Stomach (tissue), 9 donors: ENCODE results near the gene FATE1. TPM values are rescaled to one million over a fixed set of nuclear protein-coding genes. Genes with fewer than 3 reads are reported as not detected.

ENCODE experiments used
- DNase-seq, 2 donors: peaks; one replicate each; pipeline versions ENCODE4 v3.0.0 to v3.0.0-alpha.2; 2013 to 2019
- H3K27ac ChIP-seq, 5 donors: fragments of 200-600 bp in 4 of 5; sonication (generic) in 4 of 5; one replicate each; pipeline ENCODE4 v1.5.1; 2013 to 2019; ENCODE audit warnings: mild to moderate bottlenecking in 1 of 5, moderate library complexity in 1 of 5
- H3K27me3 ChIP-seq, 3 donors: fragments of 200-600 bp; sonication (generic); one replicate each; pipeline ENCODE4 v1.5.1; 2017 to 2019; ENCODE audit warnings: mixed run types in 1 of 3
- H3K36me3 ChIP-seq, 4 donors: fragments of 200-600 bp; sonication (generic); 1 replicate in 3 of 4; 2 replicates in 1 of 4; pipeline ENCODE4 v1.5.1; 2016 to 2019
- H3K4me1 ChIP-seq, 4 donors: fragments of 200-600 bp; sonication (generic); one replicate each; pipeline ENCODE4 v1.5.1; 2016 to 2019
- H3K4me3 ChIP-seq, 4 donors: fragments of 200-600 bp; sonication (generic) in 3 of 4; one replicate each; pipeline ENCODE4 v1.5.1; 2016 to 2019; ENCODE audit warnings: mild to moderate bottlenecking in 1 of 4
- H3K9me3 ChIP-seq, 4 donors: fragments of 200-600 bp; sonication (generic); one replicate each; pipeline ENCODE4 v1.5.1; 2016 to 2019
- EP300 ChIP-seq: sonication (generic); formaldehyde crosslinking; IDR thresholded peaks from one replicate; pipeline ENCODE4 v1.6.1; 2017; ENCODE audit warnings: antibody characterized with exemption
- POLR2A ChIP-seq, 4 donors: fragments of 450-650 bp; IDR thresholded peaks; one replicate each; pipeline ENCODE4 v1.6.1; 2016; ENCODE audit warnings: antibody characterized with exemption in 4 of 4, control low read depth in 2 of 4, mild to moderate bottlenecking in 1 of 4, moderate library complexity in 1 of 4
- POLR2AphosphoS5 ChIP-seq, 3 donors: sonication (generic); formaldehyde crosslinking; IDR thresholded peaks; one replicate each; pipeline ENCODE4 v1.6.1; 2016; ENCODE audit warnings: antibody characterized with exemption in 3 of 3
- WGBS, 5 donors: extraction: QIAGEN DNeasy Blood & Tissue Kit in 3 of 5; methylation state at CpG; one replicate each; pipeline versions ENCODE4 v1.1.5 to v1.1.7; 2013 to 2018; 5-methylcytosine and 5-hydroxymethylcytosine counted together
- intact Hi-C: fragments of 100-400 bp; cut with DNase I; formaldehyde crosslinking; loops from one replicate; pipeline ENCODE4 v1.15.1; 2023; ENCODE audit warnings: low total_unique reads
- polyA plus RNA-seq, 3 donors: library from polyadenylated mRNA; stranded (reverse); fragments of 200-250 nt; gene quantifications; one replicate each; pipeline ENCODE4 v1.2.3, GENCODE V29; 2013
- total RNA-seq, 5 donors: library from RNA; depleted of rRNA; stranded (reverse); fragments of >200 nt; gene quantifications; one replicate each; pipeline versions ENCODE4 v1.1.0 to v1.2.3, GENCODE V29; 2014 to 2016
- TF ChIP-seq, protein P1 (sequence below), 7 experiments: fragments of 450-650 bp in 4 of 7; fragments of 200-600 bp in 3 of 7; sonication (generic) in 3 of 7; IDR thresholded peaks; one replicate each; pipeline ENCODE4 v1.5.1; 2016 to 2019; ENCODE audit warnings: antibody characterized with exemption in 7 of 7, control low read depth in 2 of 7, mild to moderate bottlenecking in 1 of 7
- donor health status: healthy with polysubstance abuse.
- donor health status: Bipolar disorder and iron deficiency.
- donor health status: healthy.

The FATE1 gene
- total and polyA plus RNA-seq, 8 donors = 0.31 TPM; not detected in 7

GRCh38 chrX:151699746-151700145, 16.1 kb upstream of the FATE1 start:
- Histone ChIP-seq H3K27me3 (peaks cover 0 to 18% (median 15%) of the 10 kb centered on the region in 3 donors), H3K4me3 (no peak overlapping the region), H3K4me1 (peaks cover 0 to 4% (median 0%) of the 10 kb centered on the region in 4 donors), H3K27ac (no peak overlapping the region), H3K9me3 (no peaks in the 10 kb centered on the region), H3K36me3 (no peaks in the 10 kb centered on the region)
- TF ChIP-seq POLR2AphosphoS5 (IDR thresholded peaks at IDR 0.05) (no peak), POLR2A (IDR thresholded peaks at IDR 0.05) (no peak), EP300 (no peak)
- TF ChIP-seq, protein P1, sequence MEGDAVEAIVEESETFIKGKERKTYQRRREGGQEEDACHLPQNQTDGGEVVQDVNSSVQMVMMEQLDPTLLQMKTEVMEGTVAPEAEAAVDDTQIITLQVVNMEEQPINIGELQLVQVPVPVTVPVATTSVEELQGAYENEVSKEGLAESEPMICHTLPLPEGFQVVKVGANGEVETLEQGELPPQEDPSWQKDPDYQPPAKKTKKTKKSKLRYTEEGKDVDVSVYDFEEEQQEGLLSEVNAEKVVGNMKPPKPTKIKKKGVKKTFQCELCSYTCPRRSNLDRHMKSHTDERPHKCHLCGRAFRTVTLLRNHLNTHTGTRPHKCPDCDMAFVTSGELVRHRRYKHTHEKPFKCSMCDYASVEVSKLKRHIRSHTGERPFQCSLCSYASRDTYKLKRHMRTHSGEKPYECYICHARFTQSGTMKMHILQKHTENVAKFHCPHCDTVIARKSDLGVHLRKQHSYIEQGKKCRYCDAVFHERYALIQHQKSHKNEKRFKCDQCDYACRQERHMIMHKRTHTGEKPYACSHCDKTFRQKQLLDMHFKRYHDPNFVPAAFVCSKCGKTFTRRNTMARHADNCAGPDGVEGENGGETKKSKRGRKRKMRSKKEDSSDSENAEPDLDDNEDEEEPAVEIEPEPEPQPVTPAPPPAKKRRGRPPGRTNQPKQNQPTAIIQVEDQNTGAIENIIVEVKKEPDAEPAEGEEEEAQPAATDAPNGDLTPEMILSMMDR (IDR thresholded peaks at IDR 0.05) = no peak
- intact Hi-C loops = no loop called here
- no peak for DNase-seq
- WGBS, 5 donors = 83 to 94% (median 91%) methylated on average over 5 to 9 of the region's 9 CpGs

DNA sequence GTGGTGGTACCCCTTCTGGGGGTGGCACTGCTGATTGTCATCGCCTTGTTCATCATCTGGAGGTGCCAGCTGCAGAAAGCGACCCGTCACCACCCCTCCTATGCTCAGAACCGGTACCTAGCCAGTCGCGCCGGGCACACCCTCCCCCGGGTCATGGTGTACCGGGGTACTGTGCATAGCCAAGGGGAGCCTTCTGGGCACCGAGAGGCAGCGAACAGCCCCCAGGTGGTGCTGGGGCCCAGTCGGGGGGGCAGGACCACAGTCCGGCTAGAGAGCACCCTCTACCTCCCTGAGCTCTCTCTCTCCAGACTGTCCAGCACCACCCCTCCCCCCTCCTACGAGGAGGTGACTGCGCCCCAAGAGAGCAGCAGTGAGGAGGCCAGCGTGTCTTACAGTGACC, 15.3 kb upstream of the FATE1 start:
- Histone ChIP-seq H3K27ac (no peak overlapping the region), H3K4me1 (no peaks in the 10 kb centered on the region), H3K36me3 (no peaks in the 10 kb centered on the region), H3K9me3 (no peaks in the 10 kb centered on the region), H3K27me3 (peaks cover 0 to 12% (median 7%) of the 10 kb centered on the region in 3 donors), H3K4me3 (no peak overlapping the region)
- 67 to 93% (median 91%) methylated on average over 2 to 16 of the region's 16 CpGs; no CpG with 5 or more reads in 1 of the 5 donors for WGBS, 5 donors
- intact Hi-C loops = no loop called here
- TF ChIP-seq POLR2A (IDR thresholded peaks at IDR 0.05) = no peak
- no peak for DNase-seq

DNA sequence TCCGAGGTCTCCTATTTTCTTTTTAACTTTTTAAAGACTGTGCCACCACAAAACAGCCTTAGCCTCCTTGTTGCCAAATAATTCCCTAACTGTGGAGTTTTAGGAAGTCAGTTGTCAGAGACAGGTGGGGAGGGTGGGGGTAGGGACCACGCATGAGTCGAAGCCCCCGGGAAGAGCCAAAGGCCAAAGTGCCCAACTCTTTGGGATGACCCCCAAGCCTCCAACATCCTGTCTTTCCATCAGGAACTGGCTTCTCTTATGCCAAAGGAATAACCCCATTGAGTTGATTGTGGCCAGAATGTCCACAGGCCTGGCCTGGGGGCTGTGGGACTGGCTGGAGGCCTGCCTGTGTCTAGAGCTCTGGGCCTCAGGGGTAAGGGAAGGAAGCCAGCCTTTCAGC, 14.8 kb upstream of the FATE1 start:
- 92 to 99% (median 95%) methylated on average over 4 of the region's 4 CpGs; no CpG with 5 or more reads in 1 of the 5 donors for WGBS, 5 donors
- no peaks in the 10 kb centered on the region for H3K9me3 ChIP-seq
- H3K4me1 ChIP-seq = no peaks in the 10 kb centered on the region
- H3K4me3 ChIP-seq = no peak overlapping the region
- intact Hi-C loops = no loop called here
- H3K27ac ChIP-seq = no peak overlapping the region
- H3K36me3 ChIP-seq = no peaks in the 10 kb centered on the region
- DNase-seq = no peak
- no peak for TF ChIP-seq EP300
- TF ChIP-seq POLR2AphosphoS5 (IDR thresholded peaks at IDR 0.05) = no peak
- TF ChIP-seq, protein P1 (IDR thresholded peaks at IDR 0.05) = no peak
- TF ChIP-seq POLR2A (IDR thresholded peaks at IDR 0.05) = no peak
- peaks cover 0 to 7% (median 2%) of the 10 kb centered on the region in 3 donors for H3K27me3 ChIP-seq

DNA sequence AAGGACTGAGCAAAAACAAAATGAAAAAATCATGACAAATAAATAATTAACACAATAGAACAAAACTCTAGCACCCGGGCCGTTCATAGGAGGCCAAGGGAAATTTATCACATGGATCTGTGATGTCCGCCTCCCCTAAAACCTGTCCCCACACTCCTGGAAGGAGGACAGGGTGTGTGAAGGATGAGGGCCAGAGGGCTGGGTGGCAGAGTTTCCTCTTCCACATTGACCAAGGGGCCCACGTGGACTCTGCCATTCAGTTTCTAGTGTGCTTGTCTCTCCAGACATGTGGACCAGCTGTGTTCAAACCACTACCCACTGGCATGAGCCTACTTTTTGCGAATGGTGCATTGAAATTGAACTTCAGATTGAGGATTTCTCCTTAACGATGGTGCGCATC, 14.3 kb upstream of the FATE1 start:
- Histone ChIP-seq H3K36me3 (no peaks in the 10 kb centered on the region), H3K4me3 (no peak overlapping the region), H3K27me3 (peaks cover 0 to 5% (median 0%) of the 10 kb centered on the region in 3 donors), H3K4me1 (no peaks in the 10 kb centered on the region), H3K27ac (no peak overlapping the region), H3K9me3 (no peaks in the 10 kb centered on the region)
- no peak for TF ChIP-seq POLR2A (IDR thresholded peaks at IDR 0.05)
- no peak for TF ChIP-seq POLR2AphosphoS5 (IDR thresholded peaks at IDR 0.05)
- TF ChIP-seq EP300 = no peak
- TF ChIP-seq, protein P1 (IDR thresholded peaks at IDR 0.05) = no peak
- intact Hi-C loops = no loop called here
- no peak for DNase-seq
- WGBS, 5 donors = 79 to 98% (median 90%) methylated on average over 6 to 7 of the region's 7 CpGs

- intact Hi-C loops = no loop called here
- no peak for DNase-seq
- Histone ChIP-seq H3K27me3 (peaks cover 0 to 5% (median 0%) of the 10 kb centered on the region in 3 donors), H3K9me3 (no peaks in the 10 kb centered on the region), H3K4me1 (no peaks in the 10 kb centered on the region), H3K4me3 (no peak overlapping the region), H3K27ac (no peak overlapping the region), H3K36me3 (no peaks in the 10 kb centered on the region)
- TF ChIP-seq, protein P1 (IDR thresholded peaks at IDR 0.05) = no peak
- TF ChIP-seq POLR2AphosphoS5 (IDR thresholded peaks at IDR 0.05) (no peak), EP300 (no peak), POLR2A (IDR thresholded peaks at IDR 0.05) (no peak)
- 76 to 95% (median 83%) methylated on average over 8 to 9 of the region's 9 CpGs for WGBS, 5 donors
Measured at GRCh38 chrX:151702026-151702714, 13.7 kb upstream of the FATE1 start.
